OCI-LY7 (cell line): Measurements from ENCODE around the gene CDR2.

Experiments
- EZH2phosphoT487 ChIP-seq: fragments of 200-600 bp; sonication (generic); IDR thresholded peaks from 2 replicates; pipeline ENCODE4 v1.6.1; 2018; ENCODE audit warnings: low read depth, borderline replicate concordance, mild to moderate bottlenecking, mixed run types, antibody characterized with exemption, low read length, moderate library complexity, mixed read lengths
- TF ChIP-seq, protein P1 (sequence below): fragments of 200-600 bp; sonication (generic); conservative IDR thresholded peaks from 2 replicates; pipeline ENCODE4 v1.5.1; 2014; ENCODE audit warnings: mild to moderate bottlenecking, antibody characterized with exemption, low read length, moderate library complexity, mixed read lengths

DNA sequence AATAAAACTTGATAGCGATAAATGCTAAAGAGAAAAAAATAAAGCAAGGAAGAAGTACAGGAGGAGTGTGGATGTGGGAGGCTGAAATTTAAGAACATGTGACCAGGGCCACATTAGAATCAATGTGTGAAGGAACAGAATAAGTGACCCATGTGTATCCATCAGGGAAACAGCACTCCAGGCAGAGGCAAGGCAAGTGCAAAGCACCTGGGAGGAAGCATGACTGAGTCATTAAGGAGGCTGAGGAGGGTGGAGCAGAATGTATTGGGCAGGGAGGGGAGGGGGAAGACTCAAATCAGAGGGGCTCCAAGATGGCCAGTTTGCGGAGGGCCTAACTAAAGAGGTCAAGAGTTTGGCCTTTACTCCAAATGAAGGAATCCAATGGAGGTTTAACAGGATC, 8.0 kb downstream of the CDR2 start:
- TF ChIP-seq, protein P1, sequence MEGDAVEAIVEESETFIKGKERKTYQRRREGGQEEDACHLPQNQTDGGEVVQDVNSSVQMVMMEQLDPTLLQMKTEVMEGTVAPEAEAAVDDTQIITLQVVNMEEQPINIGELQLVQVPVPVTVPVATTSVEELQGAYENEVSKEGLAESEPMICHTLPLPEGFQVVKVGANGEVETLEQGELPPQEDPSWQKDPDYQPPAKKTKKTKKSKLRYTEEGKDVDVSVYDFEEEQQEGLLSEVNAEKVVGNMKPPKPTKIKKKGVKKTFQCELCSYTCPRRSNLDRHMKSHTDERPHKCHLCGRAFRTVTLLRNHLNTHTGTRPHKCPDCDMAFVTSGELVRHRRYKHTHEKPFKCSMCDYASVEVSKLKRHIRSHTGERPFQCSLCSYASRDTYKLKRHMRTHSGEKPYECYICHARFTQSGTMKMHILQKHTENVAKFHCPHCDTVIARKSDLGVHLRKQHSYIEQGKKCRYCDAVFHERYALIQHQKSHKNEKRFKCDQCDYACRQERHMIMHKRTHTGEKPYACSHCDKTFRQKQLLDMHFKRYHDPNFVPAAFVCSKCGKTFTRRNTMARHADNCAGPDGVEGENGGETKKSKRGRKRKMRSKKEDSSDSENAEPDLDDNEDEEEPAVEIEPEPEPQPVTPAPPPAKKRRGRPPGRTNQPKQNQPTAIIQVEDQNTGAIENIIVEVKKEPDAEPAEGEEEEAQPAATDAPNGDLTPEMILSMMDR, result no peak
- TF ChIP-seq EZH2phosphoT487, result no peak
